OCI-M2 (cell line): ENCODE data around the gene FCMR.

ENCODE experiments used
- DNase-seq: peaks from one replicate; lab custom pipeline; 2025; ENCODE audit not compliant: unreplicated experiment; lab: John Stamatoyannopoulos, UW

Gene FCMR

GRCh38 chr1:206903687-206904086, 18.1 kb downstream of the FCMR start:
- no peak for DNase-seq

DNA sequence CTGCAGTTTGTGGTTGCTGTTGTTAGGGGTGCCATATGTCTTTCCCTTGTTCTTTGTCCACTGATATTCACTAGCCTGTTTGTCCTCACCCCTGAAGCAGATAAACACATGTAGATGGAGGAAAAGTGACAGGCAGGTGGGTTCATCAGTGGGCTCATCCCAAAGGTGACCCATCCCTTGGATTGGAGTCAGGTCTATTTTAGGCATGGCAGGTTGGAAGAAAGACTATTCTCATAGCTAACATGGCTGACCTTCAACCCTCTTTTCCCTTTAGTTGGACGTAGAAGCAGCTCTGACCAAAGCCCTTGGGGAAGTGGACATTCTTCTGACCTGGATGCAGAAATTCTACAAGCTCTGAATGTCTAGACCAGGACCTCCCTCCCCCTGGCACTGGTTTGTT, 19.0 kb downstream of the FCMR start:
- no peak for DNase-seq

- DNase-seq: no peak
Observed at GRCh38 chr1:206901944-206902343, 19.8 kb downstream of the FCMR start.

DNA sequence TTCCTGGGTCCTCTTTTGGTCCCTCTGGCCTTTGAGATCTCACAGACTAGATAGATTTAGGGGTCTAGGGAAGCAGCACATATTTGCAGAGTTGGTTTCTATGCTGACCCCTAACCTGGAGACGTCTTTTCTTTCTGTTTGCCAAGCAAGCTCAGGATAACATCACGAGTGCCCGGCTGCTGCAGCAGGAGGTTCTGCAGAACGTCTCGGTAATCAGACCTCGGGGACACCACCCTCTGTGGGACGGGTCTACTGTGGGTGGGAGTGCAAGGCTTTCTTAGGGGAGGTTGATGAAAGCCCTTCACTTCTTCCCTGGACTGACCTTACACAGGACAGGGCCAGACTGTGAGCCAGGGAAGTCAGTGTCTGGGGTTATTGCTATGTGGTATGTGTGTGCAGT, 21.6 kb downstream of the FCMR start:
- DNase-seq: no peak

GRCh38 chr1:206899717-206900116, 22.0 kb downstream of the FCMR start:
- DNase-seq: no peak

GRCh38 chr1:206898915-206899431, 22.8 kb downstream of the FCMR start:
- no peak for DNase-seq

DNA sequence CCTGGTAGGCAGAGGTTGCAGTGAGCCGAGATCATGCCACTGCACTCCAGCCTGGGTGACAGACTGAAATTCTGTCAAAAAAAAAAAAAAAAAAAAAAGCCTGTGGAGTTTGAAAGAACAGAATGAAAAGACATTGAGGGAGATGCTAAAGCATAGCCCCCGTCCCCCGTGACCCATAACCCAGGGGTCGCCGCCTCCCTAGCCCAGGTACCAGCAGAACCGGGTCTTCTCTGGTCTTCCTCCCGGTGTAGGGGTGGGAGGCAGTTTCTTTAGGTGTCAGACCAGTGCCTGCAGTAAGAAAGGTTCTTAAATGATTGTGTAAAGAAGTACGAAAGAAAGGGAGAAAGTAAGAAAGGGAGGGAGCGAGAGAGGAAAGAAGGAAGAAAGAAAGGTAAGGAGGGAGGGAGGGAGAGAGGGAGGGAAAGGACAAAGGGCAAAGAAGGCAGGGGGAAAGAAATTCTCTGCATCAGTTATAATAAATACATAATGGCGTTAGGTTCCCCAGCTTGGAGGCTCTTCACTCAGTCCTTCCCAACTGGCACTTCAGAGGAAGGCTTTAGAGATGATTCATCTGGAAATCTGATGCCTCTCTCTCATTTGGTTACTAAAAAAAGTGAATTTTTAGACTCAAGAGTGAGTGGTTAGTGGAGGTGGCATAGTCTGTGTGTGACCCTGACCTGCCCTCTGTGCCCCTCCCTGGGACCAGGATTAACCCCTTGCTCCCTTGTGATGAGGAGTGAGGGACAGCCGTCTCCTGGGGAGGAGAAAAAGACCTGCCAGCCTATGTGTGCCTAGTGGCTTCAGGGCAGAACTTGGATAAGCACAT, 23.4 kb downstream of the FCMR start:
- DNase-seq: no peak

DNA sequence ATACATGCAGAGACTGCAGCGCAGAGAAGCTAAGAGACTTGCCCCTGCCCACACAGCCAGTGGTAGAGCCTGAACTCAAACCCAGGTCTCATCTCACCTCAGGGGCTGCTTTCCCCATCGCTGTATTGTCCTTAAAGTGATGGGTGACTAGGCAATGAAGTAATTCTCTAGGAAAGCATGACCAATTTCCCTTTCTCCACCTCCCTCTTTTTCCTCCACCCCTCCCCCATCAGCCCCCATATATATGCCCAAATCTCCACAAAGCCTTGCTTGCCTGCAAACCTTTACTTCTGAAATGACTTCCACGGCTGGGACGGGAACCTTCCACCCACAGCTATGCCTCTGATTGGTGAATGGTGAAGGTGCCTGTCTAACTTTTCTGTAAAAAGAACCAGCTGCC, 24.6 kb downstream of the FCMR start, which contains the start of gene IL24:
Gene IL24, plus strand, starts transcription at position 269 of the 400 bp plus-strand sequence. CDS start 390 bp downstream, outside the sequence.
- DNase-seq: no peak

DNA sequence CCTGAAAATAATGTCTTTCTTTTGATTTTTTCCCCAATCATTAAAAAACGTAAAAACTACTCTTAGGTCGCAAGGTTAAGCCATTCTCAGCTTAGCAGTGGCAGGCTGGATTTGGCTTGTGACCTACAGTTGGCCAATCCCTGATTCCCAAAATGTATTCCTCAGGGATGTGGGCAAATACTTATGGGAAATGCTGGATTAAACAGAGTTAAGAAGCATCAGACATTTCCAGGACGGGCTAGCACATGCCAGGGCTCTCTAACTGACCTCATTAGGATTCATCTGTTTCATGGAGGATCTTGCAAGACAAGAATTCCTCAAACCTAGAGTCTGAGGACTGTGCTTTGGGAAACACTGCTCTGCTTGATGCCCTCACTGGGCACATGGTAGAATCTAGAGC, 25.5 kb downstream of the FCMR start:
- no peak for DNase-seq

DNA sequence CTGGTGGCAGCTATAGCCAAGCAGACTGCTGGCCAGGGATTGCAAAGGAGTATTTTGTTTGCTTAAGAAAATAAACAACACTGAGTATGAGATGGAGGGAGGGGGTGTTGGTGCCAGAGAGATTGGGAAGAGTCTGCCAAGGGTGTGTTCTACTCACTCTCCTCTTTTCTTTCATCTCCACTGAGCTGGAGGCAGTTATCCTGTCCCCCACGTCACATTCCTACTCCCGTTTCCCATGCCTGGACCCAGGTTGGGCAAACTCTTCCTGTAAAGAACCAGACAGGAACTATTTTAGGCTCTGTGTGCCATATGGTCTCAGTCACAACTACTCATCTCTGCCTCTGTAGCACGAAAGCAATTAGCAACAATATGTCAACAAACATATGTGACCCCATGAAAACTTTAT, 25.9 kb downstream of the FCMR start:
- DNase-seq: no peak

DNA sequence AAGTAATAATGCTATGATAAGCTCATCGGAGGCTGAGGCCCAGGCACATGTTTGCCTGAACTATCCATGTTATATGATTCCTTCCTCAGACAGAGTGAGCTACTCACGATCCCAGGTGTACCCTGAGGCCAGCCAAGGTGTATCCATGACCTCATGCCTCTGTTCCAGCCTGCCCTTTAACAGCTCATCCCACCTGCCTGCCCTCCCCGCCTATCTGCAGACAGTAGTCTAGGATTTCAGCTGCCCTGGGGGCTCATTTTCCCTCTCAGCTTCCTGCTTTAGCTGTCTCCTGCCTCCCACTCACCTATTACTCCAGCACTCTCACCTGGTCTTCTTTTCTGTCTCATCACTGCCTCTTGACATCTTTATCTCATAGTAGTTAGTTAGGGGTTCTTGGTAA, 26.4 kb downstream of the FCMR start:
- DNase-seq: no peak

GRCh38 chr1:206893380-206893779, 28.4 kb downstream of the FCMR start:
- no peak for DNase-seq

GRCh38 chr1:206892351-206892984, 29.3 kb downstream of the FCMR start:
- DNase-seq: no peak

GRCh38 chr1:206891412-206891811, 30.3 kb downstream of the FCMR start:
- DNase-seq: no peak

DNA sequence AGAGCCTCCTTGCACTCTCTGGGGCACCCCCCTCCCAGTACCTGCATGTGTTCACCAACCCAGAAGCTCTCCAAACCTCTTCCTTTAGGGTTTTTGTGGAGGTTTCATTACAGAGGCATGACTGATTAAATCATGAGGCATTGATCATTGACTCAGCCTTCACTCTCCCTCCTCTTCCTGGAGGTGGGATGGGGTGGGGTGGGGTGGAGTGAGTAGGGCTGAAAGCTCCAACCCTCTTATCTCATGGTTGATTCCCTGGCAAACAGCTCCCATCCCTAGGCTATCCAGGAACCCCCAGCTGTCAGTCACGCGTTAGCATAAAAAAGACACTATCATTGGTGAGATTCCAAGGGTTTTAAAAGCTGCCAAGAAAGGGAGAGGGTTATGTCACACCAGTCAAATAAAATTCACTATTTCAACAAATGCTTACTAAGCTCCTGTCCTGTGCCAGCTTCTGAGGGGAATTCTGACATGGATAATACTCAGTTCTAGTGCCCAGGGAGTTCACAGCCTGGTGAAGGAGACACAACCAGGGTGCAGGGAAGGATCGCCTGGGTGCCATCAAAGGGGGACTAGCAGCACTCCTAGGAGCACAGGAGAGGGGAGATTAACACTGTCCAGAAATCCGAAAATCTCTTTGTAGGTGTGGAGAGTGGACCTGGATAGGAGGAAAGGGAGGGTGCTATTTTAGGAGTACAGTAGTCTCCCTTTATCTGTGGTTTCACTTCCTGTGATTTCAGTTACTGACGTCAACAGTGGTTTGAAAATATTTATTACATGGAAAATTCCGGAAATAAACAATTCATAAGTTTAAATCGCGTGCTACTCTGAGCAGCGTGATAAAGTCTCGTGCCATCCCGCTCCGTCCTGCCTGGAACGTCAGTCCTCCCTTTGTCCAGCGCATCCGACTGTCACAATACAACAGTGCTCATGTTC, 31.3 kb downstream of the FCMR start:
- no peak for DNase-seq

- no peak for DNase-seq
Observed at GRCh38 chr1:206887701-206888100, 34.0 kb downstream of the FCMR start.

GRCh38 chr1:206886831-206887230, 34.9 kb downstream of the FCMR start:
- no peak for DNase-seq

- DNase-seq: no peak
Observed at GRCh38 chr1:206885341-206886060, 36.2 kb downstream of the FCMR start.

DNA sequence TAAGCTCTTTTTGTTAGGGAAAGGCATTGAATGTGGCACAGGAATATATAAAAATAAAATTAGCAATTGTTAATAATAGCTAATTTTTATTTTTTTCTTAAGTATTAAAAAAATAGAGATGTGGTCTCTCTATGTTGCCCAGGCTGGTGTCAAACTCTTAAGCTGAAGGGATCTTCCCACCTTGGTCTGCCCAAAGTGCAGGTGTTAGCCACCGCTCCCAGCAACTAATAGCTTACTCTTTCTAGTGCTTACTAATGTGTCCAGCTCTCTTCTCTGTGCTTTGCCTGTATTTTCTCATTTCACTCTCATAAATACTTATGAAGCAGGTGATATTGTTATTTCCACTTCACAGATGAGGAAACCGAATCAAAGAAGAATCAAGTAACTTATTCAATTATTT, 37.9 kb downstream of the FCMR start:
- DNase-seq: no peak

GRCh38 chr1:206883160-206883559, 38.6 kb downstream of the FCMR start:
- DNase-seq: no peak

DNA sequence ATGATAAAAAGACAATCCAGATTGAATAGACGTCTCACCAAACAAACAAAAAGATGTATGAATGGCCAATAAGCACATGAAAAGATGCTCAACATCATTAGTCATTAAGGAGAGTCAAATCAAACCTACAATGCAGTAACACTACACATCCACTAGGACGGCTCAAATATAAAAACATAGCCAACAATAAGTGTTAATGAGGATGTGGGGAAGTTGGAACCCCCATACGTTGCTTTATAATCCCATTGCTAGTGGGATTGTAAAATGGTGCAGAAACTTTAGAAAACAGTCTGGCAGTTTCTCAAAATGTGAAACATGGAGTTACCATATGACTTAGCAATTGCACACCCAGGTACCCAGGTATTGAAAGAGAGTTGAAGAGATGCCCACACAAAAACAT, 39.2 kb downstream of the FCMR start:
- DNase-seq: no peak
